ENCODE data around the gene ASB11. TPM values are rescaled to one million over a fixed set of nuclear protein-coding genes. Genes with fewer than 3 reads are reported as not detected.

Gene ASB11
- total RNA-seq, 1 experiment from 2014 or later, result not detected

DNA sequence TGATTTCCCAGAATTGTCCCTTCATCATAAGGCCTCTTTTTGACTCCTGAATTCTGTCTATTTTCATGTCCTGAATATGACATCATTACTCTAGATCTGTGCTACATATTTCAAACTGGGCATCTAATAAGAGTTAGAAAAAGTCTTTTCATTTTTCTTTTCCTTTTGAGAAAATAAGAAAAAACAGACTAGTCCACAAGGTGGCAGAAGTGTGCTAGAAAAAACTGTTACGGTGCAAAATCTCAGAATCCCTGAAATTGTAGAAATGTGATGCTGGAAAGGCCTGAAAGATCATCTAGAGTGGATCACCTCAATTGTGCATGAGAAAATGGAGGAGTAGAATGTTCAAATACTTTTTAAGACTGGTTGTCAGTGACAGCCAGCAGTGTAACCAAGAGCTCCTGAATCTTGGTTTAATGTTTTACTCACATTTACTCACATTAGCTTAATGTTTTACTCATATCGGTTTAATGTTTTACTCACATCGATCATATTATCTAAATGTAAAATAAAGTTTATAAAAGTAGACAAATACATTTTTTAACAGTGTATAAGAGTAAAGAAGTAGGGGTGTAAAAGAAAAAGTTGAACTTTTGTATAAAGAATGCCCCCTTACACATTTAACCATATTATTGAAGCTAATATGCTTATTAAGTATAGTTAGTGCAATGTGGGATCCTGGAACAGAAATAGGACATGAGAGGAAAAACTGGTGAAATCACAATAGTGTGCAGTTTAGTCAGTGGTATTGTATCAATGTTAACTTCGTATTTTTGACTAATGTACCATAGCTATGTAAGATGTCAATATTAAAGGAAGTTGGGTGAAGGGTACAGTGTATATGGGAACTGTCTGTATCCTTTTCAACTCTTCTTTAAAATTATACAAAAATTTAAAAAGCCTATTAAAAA lies 15.2 kb downstream of the ASB11 start:
- TF ChIP-seq, protein P1, sequence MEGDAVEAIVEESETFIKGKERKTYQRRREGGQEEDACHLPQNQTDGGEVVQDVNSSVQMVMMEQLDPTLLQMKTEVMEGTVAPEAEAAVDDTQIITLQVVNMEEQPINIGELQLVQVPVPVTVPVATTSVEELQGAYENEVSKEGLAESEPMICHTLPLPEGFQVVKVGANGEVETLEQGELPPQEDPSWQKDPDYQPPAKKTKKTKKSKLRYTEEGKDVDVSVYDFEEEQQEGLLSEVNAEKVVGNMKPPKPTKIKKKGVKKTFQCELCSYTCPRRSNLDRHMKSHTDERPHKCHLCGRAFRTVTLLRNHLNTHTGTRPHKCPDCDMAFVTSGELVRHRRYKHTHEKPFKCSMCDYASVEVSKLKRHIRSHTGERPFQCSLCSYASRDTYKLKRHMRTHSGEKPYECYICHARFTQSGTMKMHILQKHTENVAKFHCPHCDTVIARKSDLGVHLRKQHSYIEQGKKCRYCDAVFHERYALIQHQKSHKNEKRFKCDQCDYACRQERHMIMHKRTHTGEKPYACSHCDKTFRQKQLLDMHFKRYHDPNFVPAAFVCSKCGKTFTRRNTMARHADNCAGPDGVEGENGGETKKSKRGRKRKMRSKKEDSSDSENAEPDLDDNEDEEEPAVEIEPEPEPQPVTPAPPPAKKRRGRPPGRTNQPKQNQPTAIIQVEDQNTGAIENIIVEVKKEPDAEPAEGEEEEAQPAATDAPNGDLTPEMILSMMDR (conservative IDR thresholded peaks at IDR 0.05), result peak; percentile 63
- H3K18ac ChIP-seq (ENCODE audit: insufficient read length, low read depth, low read length), result no peak overlapping the region
- no peak overlapping the region for H3K14ac ChIP-seq (ENCODE audit: insufficient read depth, low read length)
- no peak overlapping the region for H4K8ac ChIP-seq (replicated peaks; ENCODE audit: insufficient read length, low read depth, low read length)
- H2BK12ac ChIP-seq (ENCODE audit: insufficient read length, low read depth, low read length), result no peak overlapping the region
- H3K9me3 ChIP-seq (ENCODE audit: control insufficient read depth, low read depth, low read length), result no peaks in the 10 kb centered on the region
- no peak overlapping the region for H2AFZ ChIP-seq (ENCODE audit: low read length)
- H3K9ac ChIP-seq (ENCODE audit: extremely low read depth, insufficient read length, low read length), result no peak overlapping the region
- H3K4ac ChIP-seq (ENCODE audit: low read depth, low read length), result no peak overlapping the region
- Mint-ChIP-seq H3K9me3 (peaks cover 13 to 16% of the 10 kb centered on the region in 2 experiments), H3K4me1 (no peaks in the 10 kb centered on the region), H3K4me3 (no peak overlapping the region), H3K27me3 (ENCODE audit: low read depth) (peaks cover 1% of the 10 kb centered on the region; the same call in 1 of the 2 replicates), H3K36me3 (ENCODE audit: insufficient read depth in 1 of 3, low read depth in 3 of 3) (no peaks in the 10 kb centered on the region; a peak in 1 of 7 replicates), H3K27ac (no peak overlapping the region)
- peaks cover 2% of the 10 kb centered on the region; the same call in 1 of the 2 replicates for H3K4me1 ChIP-seq (ENCODE audit: insufficient read depth, low read length)
- no peaks in the 10 kb centered on the region for H4K20me1 ChIP-seq (ENCODE audit: control insufficient read depth, insufficient read depth, insufficient read length)
- no peak overlapping the region for H3K4me2 ChIP-seq (ENCODE audit: insufficient read depth, insufficient read length, low read length)
- no peak overlapping the region for H2BK120ac ChIP-seq (ENCODE audit: low read depth, low read length, poor library complexity, severe bottlenecking)
- H3K23me2 ChIP-seq (ENCODE audit: insufficient read length, low read depth, low read length, poor library complexity, severe bottlenecking), result no peaks in the 10 kb centered on the region
- no peak overlapping the region for H4K91ac ChIP-seq (ENCODE audit: insufficient read length, low read depth, low read length)
- H3K79me1 ChIP-seq (ENCODE audit: insufficient read depth, low read depth, low read length, poor library complexity, severe bottlenecking), result no peaks in the 10 kb centered on the region
- no CpG with 5 or more reads among the region's 4 CpGs for WGBS (ENCODE audit: extremely low coverage, insufficient read length, low lambda C conversion rate)
- H3K27ac ChIP-seq (ENCODE audit: insufficient read length, low read depth, low read length), result no peak overlapping the region
- no peak overlapping the region for H4K5ac ChIP-seq (ENCODE audit: insufficient read length, low read depth, low read length)
- no peak for DNase-seq
- H3K56ac ChIP-seq (ENCODE audit: insufficient read length, low read depth, low read length), result no peak overlapping the region
- H3T11ph ChIP-seq (ENCODE audit: low read length), result no peak overlapping the region
- no peaks in the 10 kb centered on the region for H3K27me3 ChIP-seq (ENCODE audit: insufficient read depth, low read length)
- no peak overlapping the region for H2BK5ac ChIP-seq (ENCODE audit: insufficient read length, low read length)
- H2BK20ac ChIP-seq (ENCODE audit: low read depth, low read length, poor library complexity, severe bottlenecking), result no peak overlapping the region
- H2AK5ac ChIP-seq (ENCODE audit: insufficient read length, low read length), result no peak overlapping the region
- H3K79me2 ChIP-seq (ENCODE audit: insufficient read depth, low read length), result no peaks in the 10 kb centered on the region
- H3K23ac ChIP-seq (ENCODE audit: insufficient read length, low read depth, low read length), result no peak overlapping the region
- H2BK15ac ChIP-seq (ENCODE audit: low read depth, low read length), result no peak overlapping the region

Data from H9 (cell line).